K562 (cell line): ENCODE data around the gene HDHD2. TPM values are rescaled to one million over a fixed set of nuclear protein-coding genes. Genes with fewer than 3 reads are reported as not detected.
A peak's percentile ranks its signal among the peaks of the same experiment; 100 is the strongest.

Experiments used
- ATAC-seq: fragments of 200-7000 bp; cut with Tn5 transposase; 3 replicates; pipeline ENCODE4 v1.9.1; 2020; ENCODE audit warnings: moderate library complexity
- BruUV-seq: library from RNA; stranded (reverse); fragments of 400-500 nt; replicated peaks from 2 replicates; lab custom pipeline; 2021; lab: Mats Ljungman, UMichigan
- CTCF ChIA-PET: fragments of 300-600 bp; formaldehyde crosslinking; extraction: SDS; loops from one replicate; lab custom pipeline; 2021; ENCODE audit warnings: low intra/inter-chr PET ratio; lab: Yijun Ruan, JAX
- POLR2A ChIA-PET: fragments of 300-600, 350-650 bp; sonication (Branson Sonifier 250); formaldehyde crosslinking; extraction: SDS; loops from one replicate; lab custom pipeline; 2021; ENCODE audit warnings: antibody characterized with exemption, inconsistent platforms; lab: Yijun Ruan, JAX
- DNase-seq, 4 experiments: peaks; one replicate each; pipeline versions ENCODE4 v3.0.0 to v3.0.0-alpha.2; 2011 to 2018; ENCODE audit warnings: low spot score in 3 of 4, mixed read lengths in 3 of 4; ENCODE audit errors: extremely low read depth in 1 of 4
- FAIRE-seq: peaks from 2 replicates; lab custom pipeline; 2011; peaks lifted over from hg19 to GRCh38; lab: Jason Lieb, UNC
- H2AFZ ChIP-seq: 2 replicates; pipeline ENCODE4 v1.6.0; 2011; ENCODE audit warnings: low read depth, low read length, control low read depth, inconsistent platforms
- H3K27ac ChIP-seq: fragments of 200-600 bp; 3 replicates; pipeline ENCODE4 v1.8.0; 2011; ENCODE audit warnings: low read depth, mild to moderate bottlenecking, control low read depth, inconsistent platforms, low read length, moderate library complexity, mixed read lengths; ENCODE audit errors: extremely low read depth
- H3K27me3 ChIP-seq, 2 experiments: fragments of 300-600 bp in 1 of 2; 2 replicates in 1 of 2; 3 replicates in 1 of 2; pipeline versions ENCODE4 v1.6.0 to v1.8.0; 2011; ENCODE audit warnings: inconsistent platforms in 2 of 2, low read length in 2 of 2, mild to moderate bottlenecking in 1 of 2, mixed read lengths in 1 of 2, moderate library complexity in 1 of 2; ENCODE audit not compliant: control insufficient read depth in 2 of 2, insufficient read depth in 2 of 2
- H3K36me3 ChIP-seq: fragments of 300-600 bp; 3 replicates; pipeline ENCODE4 v1.8.0; 2011; ENCODE audit warnings: mild to moderate bottlenecking, low read length, inconsistent platforms; ENCODE audit not compliant: control insufficient read depth, insufficient read depth
- H3K4me1 ChIP-seq, 2 experiments: fragments of 200-600 bp in 1 of 2; replicated peaks in 1 of 2; 2 replicates in 1 of 2; 3 replicates in 1 of 2; pipeline versions ENCODE4 v1.5.1 to v1.8.0; 2011; ENCODE audit warnings: inconsistent platforms in 2 of 2, low read length in 2 of 2, mild to moderate bottlenecking in 1 of 2, mixed read lengths in 1 of 2, moderate library complexity in 1 of 2; ENCODE audit not compliant: control insufficient read depth in 2 of 2, insufficient read depth in 2 of 2
- H3K4me2 ChIP-seq: 2 replicates; pipeline ENCODE4 v1.6.1; 2011; ENCODE audit warnings: low read length, control low read depth, inconsistent platforms, mixed read lengths; ENCODE audit not compliant: insufficient read depth
- H3K4me3 ChIP-seq: fragments of 200-600 bp; sonication (generic), shearing (Covaris generic); 2 replicates; pipeline ENCODE4 v1.5.1; 2016; ENCODE audit warnings: control low read depth, inconsistent platforms
- H3K79me2 ChIP-seq: fragments of 200-600 bp; 3 replicates; pipeline ENCODE4 v1.8.0; 2011; ENCODE audit warnings: low read length, inconsistent platforms; ENCODE audit not compliant: control insufficient read depth, insufficient read depth
- H3K9ac ChIP-seq, 2 experiments: 2 replicates each; pipeline versions ENCODE4 v1.6.0 to v1.6.1; 2011; ENCODE audit warnings: low read depth in 2 of 2, low read length in 2 of 2, control low read depth in 1 of 2, inconsistent platforms in 1 of 2, mild to moderate bottlenecking in 1 of 2, mixed read lengths in 1 of 2; ENCODE audit not compliant: insufficient read depth in 1 of 2
- H3K9me1 ChIP-seq: one replicate; pipeline ENCODE4 v1.6.0; 2011; ENCODE audit warnings: inconsistent platforms, mild to moderate bottlenecking, low read length, moderate library complexity; ENCODE audit not compliant: control insufficient read depth, insufficient read depth
- H3K9me3 ChIP-seq: replicated peaks from 2 replicates; pipeline ENCODE4 v1.5.1; 2011; ENCODE audit warnings: low read depth, low read length, inconsistent platforms; ENCODE audit not compliant: control insufficient read depth, insufficient read depth
- H4K20me1 ChIP-seq: replicated peaks from 2 replicates; pipeline ENCODE4 v1.6.1; 2011; ENCODE audit warnings: low read length, inconsistent platforms, mixed read lengths; ENCODE audit not compliant: control insufficient read depth, insufficient read depth
- ATF4 ChIP-seq: fragments of 450-650 bp; formaldehyde crosslinking; IDR thresholded peaks from 2 replicates; pipeline ENCODE4 v1.4.0; 2022; ENCODE audit warnings: mild to moderate bottlenecking, moderate library complexity
- CSDE1 ChIP-seq, 2 experiments: fragments of 450-650 bp; IDR thresholded peaks; 2 replicates each; pipeline ENCODE4 v1.6.1; 2016; ENCODE audit warnings: mild to moderate bottlenecking in 1 of 2
- EWSR1 ChIP-seq: fragments of 450-650 bp; IDR thresholded peaks from 2 replicates; pipeline ENCODE4 v1.6.1; 2018; ENCODE audit warnings: borderline replicate concordance, mild to moderate bottlenecking, low read depth, moderate library complexity; ENCODE audit not compliant: partially characterized antibody
- HDAC2 ChIP-seq: fragments of 450-650 bp; IDR thresholded peaks from 2 replicates; pipeline ENCODE4 v1.6.1; 2016; ENCODE audit warnings: mild to moderate bottlenecking
- SIX5 ChIP-seq, 2 experiments: IDR thresholded peaks; 2 replicates each; pipeline ENCODE4 v1.6.1; 2011; ENCODE audit warnings: low read length in 2 of 2, borderline replicate concordance in 1 of 2, low read depth in 1 of 2, mild to moderate bottlenecking in 1 of 2, moderate library complexity in 1 of 2; ENCODE audit not compliant: insufficient read depth in 1 of 2
- WGBS: fragments of 100-300 bp; shearing (Covaris generic); methylation state at CpG from one replicate; pipeline ENCODE4 v1.1.6; 2016; ENCODE audit warnings: low coverage, mixed read lengths; ENCODE audit not compliant: insufficient coverage; ENCODE audit errors: missing lambda C conversion rate; 5-methylcytosine and 5-hydroxymethylcytosine counted together
- in situ Hi-C: fragments of 300-500 bp; cut with MboI; formaldehyde crosslinking; loops from 4 replicates; pipeline ENCODE4 v1.15.0; 2018; ENCODE audit warnings: inconsistent platforms, mixed read lengths
- intact Hi-C: fragments of 100-400 bp; cut with micrococcal nuclease; formaldehyde crosslinking; loops from 2 replicates; pipeline ENCODE4 v1.14.2; 2022
- polyA plus RNA-seq, 8 experiments: library from polyadenylated mRNA; depleted of rRNA in 4 of 8; stranded (reverse) in 5 of 8; unstranded in 3 of 8; fragments of >200 nt; fragmentation: Nextera tagmentation in 2 of 8; fragmentation: Illumina TruSeq in 1 of 8; extraction: Ambion mirVana in 2 of 8; extraction: Trizol in 1 of 8; gene quantifications; 2 replicates each; pipeline versions ENCODE4 v1.2.1 to v1.2.3, GENCODE V29; 2011 to 2014; ENCODE audit warnings: inconsistent platforms in 1 of 8, missing spikeins in 1 of 8
- total RNA-seq, 7 experiments: library from RNA; depleted of rRNA in 6 of 7; stranded (reverse); fragments of >200 nt in 6 of 7; fragmentation: Illumina TruSeq in 2 of 7; extraction: Trizol in 2 of 7; gene quantifications; 2 replicates each; pipeline versions ENCODE4 v1.2.1 to v1.2.3, GENCODE V29; 2011 to 2021; ENCODE audit warnings: low replicate concordance in 1 of 7
- TF ChIP-seq, protein P1 (sequence below): fragments of 450-650 bp; IDR thresholded peaks from 2 replicates; pipeline ENCODE4 v1.6.1; 2016

Gene HDHD2
- total and polyA plus RNA-seq, 9 of the 15 experiments (the other 6 are each of a cell fraction or from before 2014, with no cell fraction given): 6.8 to 25.2 (median 21.5) TPM

- BruUV-seq: no TSS peak
- H3K9me1 ChIP-seq: no peaks in the 10 kb centered on the region
- no peak overlapping the region for H3K9ac ChIP-seq
- ATAC-seq (no peak), FAIRE-seq (no peak), DNase-seq (no peak)
- WGBS: 40% methylated on average over 2 of the region's 2 CpGs
- no peak overlapping the region for H3K27ac ChIP-seq
- H2AFZ ChIP-seq: no peak overlapping the region
- ChIA-PET CTCF (interaction anchor here (0.6 to 0.7 kb wide), 2 partner anchors 10 to 99 kb away, joined by 3 read pairs; no protein-coding TSS in a partner anchor), POLR2A (interaction anchor here (0.6 to 1.5 kb wide), 3 partner anchors 10 to 1008 kb away, joined by 3 to 4 read pairs (median 3); partner anchors contain the start of gene HDHD2)
- no peak overlapping the region for H3K4me2 ChIP-seq
- H3K4me1 ChIP-seq: no peaks in the 10 kb centered on the region; a peak in 1 of 5 replicates
- intact Hi-C loops (no loop called here), in situ Hi-C loops (no loop called here)
- peaks cover 7% of the 10 kb centered on the region; the same call in 1 of the 2 replicates for H4K20me1 ChIP-seq
- no peak overlapping the region for H3K4me3 ChIP-seq
- peaks cover 78% of the 10 kb centered on the region for H3K79me2 ChIP-seq
- no peaks in the 10 kb centered on the region for H3K27me3 ChIP-seq
- no peaks in the 10 kb centered on the region for H3K9me3 ChIP-seq
- no peak for TF ChIP-seq ATF4 (CRISPR knock-in tag)
- no peak for TF ChIP-seq EWSR1
- no peak for TF ChIP-seq HDAC2
- TF ChIP-seq CSDE1 (IDR thresholded peaks at IDR 0.05): no peak
- TF ChIP-seq, protein P1, sequence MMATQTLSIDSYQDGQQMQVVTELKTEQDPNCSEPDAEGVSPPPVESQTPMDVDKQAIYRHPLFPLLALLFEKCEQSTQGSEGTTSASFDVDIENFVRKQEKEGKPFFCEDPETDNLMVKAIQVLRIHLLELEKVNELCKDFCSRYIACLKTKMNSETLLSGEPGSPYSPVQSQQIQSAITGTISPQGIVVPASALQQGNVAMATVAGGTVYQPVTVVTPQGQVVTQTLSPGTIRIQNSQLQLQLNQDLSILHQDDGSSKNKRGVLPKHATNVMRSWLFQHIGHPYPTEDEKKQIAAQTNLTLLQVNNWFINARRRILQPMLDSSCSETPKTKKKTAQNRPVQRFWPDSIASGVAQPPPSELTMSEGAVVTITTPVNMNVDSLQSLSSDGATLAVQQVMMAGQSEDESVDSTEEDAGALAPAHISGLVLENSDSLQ: peak; percentile 36; the same call in 1 of the 2 replicates
- TF ChIP-seq SIX5 (IDR thresholded peaks at IDR 0.05; ENCODE audit: borderline replicate concordance in 1 of 2, insufficient read depth in 1 of 2, low read depth in 1 of 2, low read length in 2 of 2): no peak
- TF ChIP-seq, all 486 proteins: peak for 1
- H3K36me3 ChIP-seq: peaks cover 2% of the 10 kb centered on the region; the same call in 1 of the 3 replicates
Observed at GRCh38 chr18:47166294-47166693, 16.0 kb upstream of the HDHD2 start.
